Anterior cingulate cortex (tissue), 58 donors: ENCODE data around the gene KMT5C.

Experiments
- DNase-seq, 58 donors: peaks; one replicate each; lab custom pipeline; 2025; lab: John Stamatoyannopoulos, UW

Gene KMT5C

GRCh38 chr19:55383279-55384130 lies 43.8 kb downstream of the KMT5C start:
- peak in 38 of 58 donors; percentile 6 to 58 (median 34) for DNase-seq

- DNase-seq, result peak in 18 of 58 donors; percentile 27 to 58 (median 41)
These were observed 44.6 kb downstream of the KMT5C start, which contains the start of gene TMEM238 for GRCh38 chr19:55384131-55384919. Gene TMEM238 (minus strand): TSS chr19:55384292. CDS start chr19:55384259, 33 bp downstream.

GRCh38 chr19:55384920-55385723 lies 45.4 kb downstream of the KMT5C start:
- peak; percentile 39 to 98 (median 91) for DNase-seq

GRCh38 chr19:55385724-55386492 lies 46.2 kb downstream of the KMT5C start, which contains the start of gene RPL28:
Gene RPL28 (plus strand): TSS chr19:55385932. CDS start chr19:55386358, 426 bp downstream.
- DNase-seq, result peak; percentile 84 to 99 (median 97)

- DNase-seq, result peak in 1 of 58 donors; percentile 26
These were observed 46.9 kb downstream of the KMT5C start for GRCh38 chr19:55386493-55386971.

- no peak for DNase-seq
These were observed 48.2 kb downstream of the KMT5C start for GRCh38 chr19:55387736-55388497.

GRCh38 chr19:55389386-55390317 lies 50.0 kb downstream of the KMT5C start:
- DNase-seq, result no peak

GRCh38 chr19:55390461-55390880 lies 50.8 kb downstream of the KMT5C start:
- no peak for DNase-seq

GRCh38 chr19:55391191-55391670 lies 51.6 kb downstream of the KMT5C start:
- peak in 2 of 58 donors; percentile 5 to 41 for DNase-seq

GRCh38 chr19:55391702-55392615 lies 52.3 kb downstream of the KMT5C start:
- no peak for DNase-seq

- DNase-seq, result peak in 4 of 58 donors; percentile 9 to 13 (median 11)
These were observed 53.4 kb downstream of the KMT5C start for GRCh38 chr19:55392820-55393761.
